HG03520 (cell line): ENCODE results near the gene KCNQ4.

ENCODE experiments used
- ATAC-seq: cut with Tn5 transposase; IDR thresholded peaks from one replicate; pipeline ENCODE4 v1.9.1; 2021; ENCODE audit warnings: mild to moderate bottlenecking, moderate library complexity; ENCODE audit not compliant: unreplicated experiment

KCNQ4 gene

GRCh38 chr1:40887652-40888051 is 104.1 kb downstream of the KCNQ4 start:
- no peak for ATAC-seq
